Omental fat pad (tissue), 4 donors: ENCODE results near the gene CXorf49B. TPM values are rescaled to one million over a fixed set of nuclear protein-coding genes. Genes with fewer than 3 reads are reported as not detected.
"Not testable (repeated sequence)": the region's sequence is repeated elsewhere in the genome, so short reads cannot be mapped to it uniquely, and the experiment has no call there.

Experiments used
- ATAC-seq: fragments of 150-250 bp; one replicate; pipeline ENCODE4 v1.9.1; 2016; ENCODE audit warnings: mild to moderate bottlenecking, moderate library complexity; ENCODE audit not compliant: low FRiP score
- DNase-seq: peaks from one replicate; pipeline ENCODE4 v3.0.0-alpha.2; 2019; ENCODE audit warnings: low spot score
- total RNA-seq, 4 donors: library from RNA; depleted of rRNA; stranded (reverse); fragments of >200 nt; gene quantifications; one replicate each; pipeline ENCODE4 v1.1.0, GENCODE V29; 2016

The CXorf49B gene
- total RNA-seq: not detected

DNA sequence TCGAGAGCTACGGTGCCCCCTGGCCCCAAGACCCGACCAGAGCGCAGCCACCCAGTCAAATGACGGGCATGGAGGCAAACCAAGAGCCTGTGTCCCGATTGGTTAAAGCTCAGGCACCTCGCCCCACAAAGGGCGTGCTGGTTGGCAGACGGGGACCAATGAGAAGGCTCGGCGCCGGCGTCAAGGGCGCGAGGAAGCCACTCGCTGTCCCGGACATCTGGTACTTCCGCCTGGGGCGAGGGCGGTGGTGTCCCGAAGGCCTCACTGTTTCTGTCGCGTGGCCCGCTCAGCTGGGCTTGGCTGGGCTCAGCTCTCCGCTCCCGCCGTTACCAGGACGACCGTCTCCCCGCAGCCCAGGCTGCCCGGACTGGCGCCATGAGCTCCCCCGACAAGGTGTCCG is at the start of gene CXorf49B:
Gene CXorf49B (plus strand): TSS at position 301 of the 400 bp plus-strand sequence. CDS start 75 bp downstream, at position 376.
- not testable (repeated sequence) for DNase-seq

DNA sequence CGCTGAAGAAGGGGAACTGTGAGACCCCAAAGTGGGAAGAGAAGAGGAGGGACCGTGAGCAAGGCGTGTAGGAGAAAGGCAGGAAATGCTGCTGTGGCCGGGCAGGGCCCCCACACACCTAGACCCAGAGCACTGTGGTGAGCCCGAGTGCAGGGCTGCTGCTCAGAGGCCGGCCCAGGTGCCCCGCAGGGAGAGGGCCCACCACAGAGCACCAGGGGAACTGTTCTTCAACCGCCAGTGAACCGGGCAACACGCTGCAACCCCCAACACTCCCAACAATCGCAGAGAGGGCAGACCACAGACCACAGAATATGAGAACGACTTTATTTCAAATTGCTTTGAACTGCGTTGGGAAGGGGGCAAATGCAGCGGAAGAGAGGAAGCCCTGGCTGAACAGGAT is 49.1 kb upstream of the CXorf49B start:
- not testable (repeated sequence) for DNase-seq, ATAC-seq

More for the DNA sequence above, at the start of gene CXorf49B:
- not testable (repeated sequence) for ATAC-seq

DNA sequence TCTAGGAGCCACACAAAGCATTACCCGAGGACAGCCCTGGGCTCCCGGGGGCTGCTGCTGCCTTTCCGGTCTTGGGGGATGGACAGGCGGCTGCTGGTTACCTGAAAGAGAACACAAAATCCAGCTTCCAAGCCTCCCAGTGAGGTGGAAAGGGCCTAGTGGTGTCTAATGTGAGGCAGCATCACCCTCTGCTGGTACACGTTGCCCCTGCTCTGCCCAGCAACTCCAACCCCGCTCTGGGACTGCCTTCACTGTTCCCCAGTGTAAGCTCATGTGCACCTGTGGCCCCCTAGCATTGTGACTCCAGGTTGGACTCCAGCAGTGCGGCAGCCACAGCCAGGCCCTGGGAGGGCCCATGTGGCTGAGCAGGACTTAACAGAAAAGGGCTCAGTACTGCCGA is 47.6 kb upstream of the CXorf49B start:
- DNase-seq, ATAC-seq: not testable (repeated sequence)

DNA sequence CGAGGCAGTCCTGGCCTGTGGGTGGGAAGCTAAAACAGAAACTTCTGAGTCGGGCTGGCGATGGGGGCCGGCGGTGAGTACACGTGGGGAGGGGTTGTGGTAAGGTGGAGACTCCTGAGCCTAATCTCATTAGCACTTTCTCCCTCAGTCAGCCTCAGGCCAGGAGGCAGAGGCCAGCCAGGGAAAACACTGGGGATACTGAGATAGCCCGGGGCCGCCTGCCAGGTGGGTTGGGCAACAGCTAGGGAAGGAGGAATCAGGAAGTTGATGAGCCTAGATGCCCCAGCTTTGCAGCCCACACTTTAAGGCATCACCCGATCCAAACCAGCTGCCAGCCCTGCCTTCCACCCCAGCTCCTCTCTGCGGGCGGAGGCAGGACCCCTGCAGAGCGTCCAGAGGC is 46.8 kb upstream of the CXorf49B start:
- ATAC-seq: peak; percentile 56
- DNase-seq: not testable (repeated sequence)

DNA sequence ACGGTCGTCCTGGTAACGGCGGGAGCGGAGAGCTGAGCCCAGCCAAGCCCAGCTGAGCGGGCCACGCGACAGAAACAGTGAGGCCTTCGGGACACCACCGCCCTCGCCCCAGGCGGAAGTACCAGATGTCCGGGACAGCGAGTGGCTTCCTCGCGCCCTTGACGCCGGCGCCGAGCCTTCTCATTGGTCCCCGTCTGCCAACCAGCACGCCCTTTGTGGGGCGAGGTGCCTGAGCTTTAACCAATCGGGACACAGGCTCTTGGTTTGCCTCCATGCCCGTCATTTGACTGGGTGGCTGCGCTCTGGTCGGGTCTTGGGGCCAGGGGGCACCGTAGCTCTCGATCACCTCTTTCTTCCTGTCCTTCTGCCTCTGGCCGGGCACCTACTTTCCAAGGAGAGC is 45.0 kb upstream of the CXorf49B start, which contains the start of gene CXorf49:
Gene CXorf49 (minus strand): TSS at position 101 of the 400 bp plus-strand sequence. CDS start 134 bp downstream, outside the sequence.
- not testable (repeated sequence) for DNase-seq, ATAC-seq

DNA sequence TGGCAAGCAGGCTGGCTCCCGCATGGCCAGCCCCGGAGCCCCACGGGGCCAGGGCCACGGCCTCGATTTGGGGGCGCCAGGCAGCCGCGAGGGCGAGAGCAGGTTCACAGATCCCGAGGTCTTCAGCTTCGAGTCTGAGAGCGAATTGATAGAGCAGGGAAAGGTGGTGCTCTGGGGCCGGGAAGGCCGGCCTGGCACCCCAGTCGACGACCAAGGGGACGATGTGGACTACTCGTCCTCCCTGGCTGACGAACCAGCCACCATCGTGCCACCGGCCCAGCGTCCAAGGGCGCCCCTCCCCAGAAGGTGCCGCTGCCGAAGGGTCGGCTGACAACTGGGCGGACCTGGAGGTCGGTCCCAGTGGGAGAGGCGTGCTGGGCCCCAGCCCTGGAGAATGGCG is 44.0 kb upstream of the CXorf49B start:
- not testable (repeated sequence) for DNase-seq, ATAC-seq

DNA sequence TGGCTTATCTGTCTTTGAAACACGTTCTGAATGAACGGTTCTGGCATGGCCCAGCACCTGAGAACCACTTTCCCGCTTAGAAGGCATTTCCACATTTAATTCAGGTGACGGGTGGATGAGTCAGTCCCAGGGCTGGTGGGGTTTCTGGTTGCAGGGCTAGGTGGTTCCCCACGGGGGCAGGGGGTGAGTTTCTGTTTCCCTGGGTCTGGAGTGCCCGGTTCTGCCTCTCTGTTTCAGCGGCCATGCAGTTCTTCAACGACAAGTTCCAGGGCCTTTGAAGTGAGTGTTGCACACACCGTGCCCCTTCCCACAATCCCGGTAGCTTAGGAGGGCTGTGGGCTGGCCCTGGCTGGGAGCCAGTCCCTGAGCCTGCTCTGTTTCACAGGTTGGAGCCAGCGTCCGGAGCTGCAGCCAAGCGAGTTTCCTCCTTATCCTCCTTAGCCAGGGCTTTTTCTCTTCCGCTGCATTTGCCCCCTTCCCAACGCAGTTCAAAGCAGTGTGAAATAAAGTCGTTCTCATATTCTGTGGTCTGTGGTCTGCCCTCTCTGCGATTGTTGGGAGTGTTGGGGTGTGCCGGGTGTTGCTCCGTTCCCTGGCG is 42.8 kb upstream of the CXorf49B start:
- ATAC-seq: not testable (repeated sequence)

DNA sequence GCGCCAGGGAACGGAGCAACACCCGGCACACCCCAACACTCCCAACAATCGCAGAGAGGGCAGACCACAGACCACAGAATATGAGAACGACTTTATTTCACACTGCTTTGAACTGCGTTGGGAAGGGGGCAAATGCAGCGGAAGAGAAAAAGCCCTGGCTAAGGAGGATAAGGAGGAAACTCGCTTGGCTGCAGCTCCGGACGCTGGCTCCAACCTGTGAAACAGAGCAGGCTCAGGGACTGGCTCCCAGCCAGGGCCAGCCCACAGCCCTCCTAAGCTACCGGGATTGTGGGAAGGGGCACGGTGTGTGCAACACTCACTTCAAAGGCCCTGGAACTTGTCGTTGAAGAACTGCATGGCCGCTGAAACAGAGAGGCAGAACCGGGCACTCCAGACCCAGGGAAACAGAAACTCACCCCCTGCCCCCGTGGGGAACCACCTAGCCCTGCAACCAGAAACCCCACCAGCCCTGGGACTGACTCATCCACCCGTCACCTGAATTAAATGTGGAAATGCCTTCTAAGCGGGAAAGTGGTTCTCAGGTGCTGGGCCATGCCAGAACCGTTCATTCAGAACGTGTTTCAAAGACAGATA is 2.4 kb upstream of the CXorf49B start:
- not testable (repeated sequence) for ATAC-seq, DNase-seq

More for the DNA sequence above, 42.8 kb upstream of the CXorf49B start:
- DNase-seq: not testable (repeated sequence)

DNA sequence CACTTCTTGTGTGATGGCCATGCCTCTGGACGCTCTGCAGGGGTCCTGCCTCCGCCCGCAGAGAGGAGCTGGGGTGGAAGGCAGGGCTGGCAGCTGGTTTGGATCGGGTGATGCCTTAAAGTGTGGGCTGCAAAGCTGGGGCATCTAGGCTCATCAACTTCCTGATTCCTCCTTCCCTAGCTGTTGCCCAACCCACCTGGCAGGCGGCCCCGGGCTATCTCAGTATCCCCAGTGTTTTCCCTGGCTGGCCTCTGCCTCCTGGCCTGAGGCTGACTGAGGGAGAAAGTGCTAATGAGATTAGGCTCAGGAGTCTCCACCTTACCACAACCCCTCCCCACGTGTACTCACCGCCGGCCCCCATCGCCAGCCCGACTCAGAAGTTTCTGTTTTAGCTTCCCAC is 1.7 kb downstream of the CXorf49B start:
- peak; percentile 51 for ATAC-seq
- DNase-seq: not testable (repeated sequence)

DNA sequence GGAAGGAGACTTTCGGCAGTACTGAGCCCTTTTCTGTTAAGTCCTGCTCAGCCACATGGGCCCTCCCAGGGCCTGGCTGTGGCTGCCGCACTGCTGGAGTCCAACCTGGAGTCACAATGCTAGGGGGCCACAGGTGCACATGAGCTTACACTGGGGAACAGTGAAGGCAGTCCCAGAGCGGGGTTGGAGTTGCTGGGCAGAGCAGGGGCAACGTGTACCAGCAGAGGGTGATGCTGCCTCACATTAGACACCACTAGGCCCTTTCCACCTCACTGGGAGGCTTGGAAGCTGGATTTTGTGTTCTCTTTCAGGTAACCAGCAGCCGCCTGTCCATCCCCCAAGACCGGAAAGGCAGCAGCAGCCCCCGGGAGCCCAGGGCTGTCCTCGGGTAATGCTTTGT is 2.5 kb downstream of the CXorf49B start:
- ATAC-seq, DNase-seq: not testable (repeated sequence)

DNA sequence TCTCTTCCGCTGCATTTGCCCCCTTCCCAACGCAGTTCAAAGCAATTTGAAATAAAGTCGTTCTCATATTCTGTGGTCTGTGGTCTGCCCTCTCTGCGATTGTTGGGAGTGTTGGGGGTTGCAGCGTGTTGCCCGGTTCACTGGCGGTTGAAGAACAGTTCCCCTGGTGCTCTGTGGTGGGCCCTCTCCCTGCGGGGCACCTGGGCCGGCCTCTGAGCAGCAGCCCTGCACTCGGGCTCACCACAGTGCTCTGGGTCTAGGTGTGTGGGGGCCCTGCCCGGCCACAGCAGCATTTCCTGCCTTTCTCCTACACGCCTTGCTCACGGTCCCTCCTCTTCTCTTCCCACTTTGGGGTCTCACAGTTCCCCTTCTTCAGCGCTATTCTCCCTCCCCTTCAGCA is 4.0 kb downstream of the CXorf49B start:
- DNase-seq, ATAC-seq: not testable (repeated sequence)

DNA sequence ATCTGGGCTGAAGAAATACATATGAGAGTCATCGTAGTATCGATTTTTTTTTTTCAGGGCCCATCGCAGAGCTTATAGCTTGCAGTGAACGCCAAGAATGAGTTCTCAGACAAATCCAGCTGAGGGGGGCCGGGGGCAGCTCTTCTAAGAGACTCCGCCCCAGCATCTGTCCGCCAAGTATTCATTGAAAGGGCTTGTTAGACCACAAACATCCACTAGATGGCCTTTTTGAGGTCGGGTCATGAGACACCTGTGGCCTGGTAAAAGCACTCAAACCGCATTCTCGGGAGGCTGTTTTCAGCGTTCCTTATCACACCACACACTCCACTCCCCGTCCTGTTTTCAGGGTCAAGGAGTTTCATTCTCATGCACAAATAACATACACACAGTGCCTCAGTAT is 15.2 kb downstream of the CXorf49B start:
- DNase-seq, ATAC-seq: not testable (repeated sequence)

DNA sequence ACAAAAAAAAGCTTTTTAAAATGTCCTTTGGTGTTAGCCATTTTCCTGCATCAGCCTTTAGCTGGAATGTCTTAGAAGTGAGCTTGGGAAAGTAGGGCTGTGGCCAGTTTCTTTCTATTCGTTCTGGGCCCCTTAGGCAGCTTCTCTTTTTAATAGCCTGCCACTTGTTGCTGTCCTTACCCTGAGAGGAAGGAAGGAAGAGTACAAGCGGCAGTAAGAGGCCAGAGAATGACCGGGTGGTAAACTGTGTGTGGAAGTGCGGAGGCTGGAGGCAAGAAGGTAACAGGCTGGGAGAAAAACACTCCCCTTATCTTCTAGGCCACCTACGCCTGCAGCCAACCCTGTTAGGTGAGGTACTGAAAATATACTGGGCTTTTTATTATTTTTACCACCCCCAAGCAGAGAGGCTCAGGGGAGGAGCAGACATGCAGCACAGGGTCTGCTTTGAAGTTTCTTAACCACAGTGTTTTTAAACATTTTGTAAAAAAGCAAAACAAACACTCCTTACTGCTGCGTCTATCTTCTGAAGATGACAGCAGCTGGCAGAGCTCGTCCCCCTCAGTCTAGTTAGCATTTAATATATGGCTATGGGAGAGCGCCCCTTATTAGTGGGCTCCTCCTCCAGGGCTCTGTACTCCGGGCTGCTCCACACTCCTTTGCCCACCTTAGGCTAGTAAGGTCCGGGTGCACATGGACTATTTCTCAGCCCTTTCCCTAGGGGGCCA is 19.2 kb downstream of the CXorf49B start:
- not testable (repeated sequence) for ATAC-seq, DNase-seq

DNA sequence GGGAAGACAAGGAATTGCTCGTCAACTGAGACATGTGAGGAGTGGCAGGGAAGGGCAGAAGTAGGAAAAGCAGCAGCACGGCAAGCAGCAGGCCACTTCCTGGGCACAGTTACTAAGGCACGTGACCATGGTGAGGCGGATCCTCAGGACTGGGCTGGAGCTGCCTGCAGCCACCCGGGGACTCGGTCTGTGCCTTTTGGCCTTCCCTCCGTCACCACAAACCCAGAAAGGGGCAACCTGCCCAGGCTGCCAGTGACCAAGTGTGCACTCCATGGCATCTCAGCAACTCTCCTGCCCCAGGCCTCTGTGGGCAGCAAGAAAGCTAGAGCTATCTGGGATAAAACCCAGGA is 19.8 kb downstream of the CXorf49B start:
- DNase-seq, ATAC-seq: not testable (repeated sequence)

DNA sequence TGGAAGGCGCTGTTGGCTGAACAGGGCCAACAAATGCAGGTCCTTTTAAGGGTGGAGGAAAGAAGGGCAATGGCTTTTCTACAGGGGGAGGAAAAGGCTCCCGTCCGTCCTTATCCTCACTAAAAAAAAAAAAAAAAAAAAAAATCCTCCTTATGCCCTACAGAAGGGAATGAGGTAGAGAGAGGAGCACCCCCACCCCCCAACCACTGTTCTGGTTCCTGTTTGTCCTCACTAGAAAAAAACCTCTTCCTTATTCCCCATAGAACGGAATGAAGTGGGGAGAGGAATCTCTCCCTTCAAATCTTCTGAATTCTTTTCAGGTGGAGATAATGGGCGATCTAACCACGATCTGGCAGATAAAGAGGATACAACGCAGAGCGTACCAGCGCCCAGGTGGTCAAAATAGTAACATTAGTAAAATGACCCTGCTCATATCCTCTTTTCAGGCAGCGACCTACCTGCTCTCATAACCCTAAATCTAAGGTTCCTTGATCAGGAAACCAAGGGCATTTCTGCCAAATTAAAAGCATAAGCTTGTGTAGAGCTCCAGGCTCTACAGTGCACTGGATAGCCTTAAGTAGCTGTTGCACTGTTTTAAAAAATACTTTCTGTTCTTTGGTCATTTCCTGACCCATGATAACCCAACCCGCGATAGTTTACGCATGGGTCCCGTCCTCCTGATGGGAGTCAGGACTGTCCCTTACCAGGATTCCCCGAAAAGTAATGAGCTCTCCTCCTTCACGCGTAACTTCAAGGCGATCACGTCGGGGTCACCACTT is 20.6 kb downstream of the CXorf49B start:
- DNase-seq, ATAC-seq: not testable (repeated sequence)

DNA sequence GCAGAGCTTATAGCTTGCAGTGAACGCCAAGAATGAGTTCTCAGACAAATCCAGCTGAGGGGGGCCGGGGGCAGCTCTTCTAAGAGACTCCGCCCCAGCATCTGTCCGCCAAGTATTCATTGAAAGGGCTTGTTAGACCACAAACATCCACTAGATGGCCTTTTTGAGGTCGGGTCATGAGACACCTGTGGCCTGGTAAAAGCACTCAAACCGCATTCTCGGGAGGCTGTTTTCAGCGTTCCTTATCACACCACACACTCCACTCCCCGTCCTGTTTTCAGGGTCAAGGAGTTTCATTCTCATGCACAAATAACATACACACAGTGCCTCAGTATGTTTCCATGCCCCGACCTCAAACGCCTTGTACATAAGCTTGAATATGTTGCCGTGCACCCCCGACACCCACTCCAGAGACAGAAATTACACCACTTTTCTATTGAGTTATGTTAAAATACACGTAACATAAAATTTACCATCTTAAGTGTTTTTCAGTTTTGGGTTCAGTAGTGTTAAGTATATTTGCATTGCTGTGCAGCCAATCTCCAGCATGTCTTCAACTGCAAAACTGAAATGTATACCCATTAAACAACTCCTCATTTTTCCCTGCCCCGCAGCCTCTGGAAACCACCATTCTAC is 21.3 kb downstream of the CXorf49B start:
- not testable (repeated sequence) for ATAC-seq, DNase-seq

DNA sequence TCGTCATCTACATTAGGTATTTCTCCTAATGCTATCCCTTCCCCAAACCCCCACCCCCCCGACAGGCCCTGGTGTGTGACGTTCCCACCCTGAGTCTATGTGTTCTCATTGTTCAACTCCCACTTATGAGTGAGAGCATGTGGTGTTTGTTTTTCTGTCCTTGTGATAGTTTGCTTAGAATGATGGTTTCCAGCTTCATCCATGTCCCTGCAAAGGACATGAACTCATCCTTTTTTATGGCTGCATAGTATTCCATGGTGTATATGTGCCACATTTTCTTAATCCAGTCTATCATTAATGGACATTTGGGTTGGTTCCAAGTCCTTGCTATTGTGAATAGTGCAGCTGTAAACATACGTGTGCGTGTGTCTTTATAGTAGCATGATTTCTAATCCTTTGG is 43.3 kb downstream of the CXorf49B start:
- DNase-seq, ATAC-seq: not testable (repeated sequence)
